ENCODE results near the gene DNAJC6. TPM values are rescaled to one million over a fixed set of nuclear protein-coding genes. Genes with fewer than 3 reads are reported as not detected.

DNAJC6 gene
- total and polyA plus RNA-seq, 2 experiments from 2014 or later, result 2.5 to 2.8 TPM

- 81 to 85% methylated on average over 2 of the region's 2 CpGs for WGBS, 2 experiments (ENCODE audit: low coverage in 1 of 2, low lambda C conversion rate in 2 of 2, missing lambda C conversion rate in 2 of 2)
- H4K20me1 ChIP-seq (ENCODE audit: insufficient read depth), result no peaks in the 10 kb centered on the region
These were observed 6.9 kb downstream of the DNAJC6 start for GRCh38 chr1:65316233-65316632.

GRCh38 chr1:65317866-65318653, 8.7 kb downstream of the DNAJC6 start:
- TF ChIP-seq EZH2 (IDR thresholded peaks at IDR 0.05; ENCODE audit: insufficient read depth, poor library complexity, severe bottlenecking) (no peak), EZH2phosphoT487 (IDR thresholded peaks at IDR 0.05; ENCODE audit: insufficient read depth, low read depth) (no peak)
- Histone ChIP-seq H3K9ac (no peak overlapping the region), H2AFZ (no peak overlapping the region), H3K9me3 (ENCODE audit: low read depth) (no peaks in the 10 kb centered on the region), H3K27ac (no peak overlapping the region), H3K4me1 (ENCODE audit: insufficient read depth) (no peaks in the 10 kb centered on the region), H3K4me2 (ENCODE audit: unreplicated experiment) (no peak overlapping the region), H3K36me3 (ENCODE audit: low read depth) (no peaks in the 10 kb centered on the region), H3K27me3 (replicated peaks; ENCODE audit: insufficient read depth) (no peaks in the 10 kb centered on the region), H3F3A (ENCODE audit: insufficient read depth) (no peaks in the 10 kb centered on the region), H3K9me2 (ENCODE audit: insufficient read depth) (no peaks in the 10 kb centered on the region), H3K4me3 (no peak overlapping the region), H3K79me2 (ENCODE audit: insufficient read depth) (no peaks in the 10 kb centered on the region), H4K20me1 (ENCODE audit: insufficient read depth) (no peaks in the 10 kb centered on the region)
- in situ Hi-C loops (cut with MboI), result no loop called here
- DNase-seq, result no peak
- 43 to 46% methylated on average over 5 of the region's 5 CpGs for WGBS, 2 experiments (ENCODE audit: low coverage in 1 of 2, low lambda C conversion rate in 2 of 2, missing lambda C conversion rate in 2 of 2)

More at GRCh38 chr1:65316233-65316632, 6.9 kb downstream of the DNAJC6 start:
- no peak overlapping the region for H3K4me3 ChIP-seq
- in situ Hi-C loops (cut with MboI), result no loop called here
- H3K27ac ChIP-seq, result no peak overlapping the region
- no peak for DNase-seq
- H3K27me3 ChIP-seq (replicated peaks; ENCODE audit: insufficient read depth), result no peaks in the 10 kb centered on the region
- H3K79me2 ChIP-seq (ENCODE audit: insufficient read depth), result no peaks in the 10 kb centered on the region
- no peak overlapping the region for H2AFZ ChIP-seq
- no peak overlapping the region for H3K9ac ChIP-seq
- no peaks in the 10 kb centered on the region for H3F3A ChIP-seq (ENCODE audit: insufficient read depth)
- H3K36me3 ChIP-seq (ENCODE audit: low read depth), result no peaks in the 10 kb centered on the region
- H3K9me2 ChIP-seq (ENCODE audit: insufficient read depth), result no peaks in the 10 kb centered on the region
- no peak for TF ChIP-seq EZH2 (IDR thresholded peaks at IDR 0.05; ENCODE audit: insufficient read depth, poor library complexity, severe bottlenecking)
- no peak for TF ChIP-seq EZH2phosphoT487 (IDR thresholded peaks at IDR 0.05; ENCODE audit: insufficient read depth, low read depth)
- H3K4me2 ChIP-seq (ENCODE audit: unreplicated experiment), result no peak overlapping the region
- no peaks in the 10 kb centered on the region for H3K4me1 ChIP-seq (ENCODE audit: insufficient read depth)
- no peaks in the 10 kb centered on the region for H3K9me3 ChIP-seq (ENCODE audit: low read depth)

DNA sequence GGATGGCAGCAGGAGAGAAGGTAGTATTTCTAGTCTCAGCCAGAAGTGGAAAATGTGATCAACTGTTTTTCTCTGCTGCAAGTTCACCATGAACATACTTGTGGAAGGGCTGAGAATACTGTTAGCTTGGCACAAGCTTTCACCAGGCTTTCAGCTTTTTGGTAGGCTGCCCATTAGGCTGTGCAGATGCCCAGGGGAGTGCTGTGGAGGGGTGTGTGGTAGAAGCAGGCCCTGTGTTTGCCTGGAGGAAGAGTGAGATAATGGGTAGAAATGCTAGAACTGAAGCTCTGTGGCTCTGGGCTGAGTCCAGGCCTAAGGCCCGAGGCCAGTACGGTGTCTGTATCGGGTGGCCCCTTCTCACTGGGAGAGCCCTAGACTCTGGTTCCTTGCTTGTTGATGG, 9.8 kb downstream of the DNAJC6 start:
- no peak overlapping the region for H3K27ac ChIP-seq
- TF ChIP-seq EZH2 (IDR thresholded peaks at IDR 0.05; ENCODE audit: insufficient read depth, poor library complexity, severe bottlenecking) (no peak), EZH2phosphoT487 (IDR thresholded peaks at IDR 0.05; ENCODE audit: insufficient read depth, low read depth) (no peak)

DNA sequence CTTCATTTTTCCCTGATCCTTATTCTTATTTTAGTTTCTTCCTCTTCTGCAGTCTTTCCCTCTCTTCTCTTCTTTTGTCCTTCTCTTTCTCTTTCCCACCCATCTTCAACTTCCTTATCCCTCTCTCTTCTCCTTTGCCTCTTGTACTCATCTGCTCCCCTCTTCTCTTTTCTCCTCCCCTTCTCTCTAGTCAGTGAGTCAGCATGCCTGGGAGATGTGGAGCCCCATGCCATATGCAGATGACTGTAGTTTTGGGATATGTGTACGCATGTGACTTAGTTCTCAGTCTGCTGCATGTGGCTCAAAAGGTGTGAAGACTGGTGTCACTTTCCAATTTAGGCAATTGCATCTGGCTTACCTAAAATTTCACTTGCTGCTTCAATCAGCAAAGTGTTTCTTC, 10.4 kb downstream of the DNAJC6 start:
- no peaks in the 10 kb centered on the region for H3K79me2 ChIP-seq (ENCODE audit: insufficient read depth)
- H3K4me1 ChIP-seq (ENCODE audit: insufficient read depth), result no peaks in the 10 kb centered on the region
- H3K9ac ChIP-seq, result no peak overlapping the region
- H3K9me3 ChIP-seq (ENCODE audit: low read depth), result no peaks in the 10 kb centered on the region
- no peak for DNase-seq
- H4K20me1 ChIP-seq (ENCODE audit: insufficient read depth), result no peaks in the 10 kb centered on the region
- H3K27me3 ChIP-seq (replicated peaks; ENCODE audit: insufficient read depth), result no peaks in the 10 kb centered on the region
- H3K9me2 ChIP-seq (ENCODE audit: insufficient read depth), result no peaks in the 10 kb centered on the region
- no peak overlapping the region for H2AFZ ChIP-seq
- in situ Hi-C loops (cut with MboI), result no loop called here
- no peak overlapping the region for H3K27ac ChIP-seq
- H3F3A ChIP-seq (ENCODE audit: insufficient read depth), result no peaks in the 10 kb centered on the region
- H3K4me2 ChIP-seq (ENCODE audit: unreplicated experiment), result no peak overlapping the region
- no peaks in the 10 kb centered on the region for H3K36me3 ChIP-seq (ENCODE audit: low read depth)
- TF ChIP-seq EZH2phosphoT487 (IDR thresholded peaks at IDR 0.05; ENCODE audit: insufficient read depth, low read depth), result no peak
- TF ChIP-seq EZH2 (IDR thresholded peaks at IDR 0.05; ENCODE audit: insufficient read depth, poor library complexity, severe bottlenecking), result no peak
- H3K4me3 ChIP-seq, result no peak overlapping the region
- 93 to 94% methylated on average over 1 of the region's 1 CpG for WGBS, 2 experiments (ENCODE audit: low coverage in 1 of 2, low lambda C conversion rate in 2 of 2, missing lambda C conversion rate in 2 of 2)

More for the DNA sequence above, 9.8 kb downstream of the DNAJC6 start:
- no peak overlapping the region for H3K4me2 ChIP-seq (ENCODE audit: unreplicated experiment)
- 87 to 88% methylated on average over 3 of the region's 3 CpGs for WGBS, 2 experiments (ENCODE audit: low coverage in 1 of 2, low lambda C conversion rate in 2 of 2, missing lambda C conversion rate in 2 of 2)
- H3K36me3 ChIP-seq (ENCODE audit: low read depth), result no peaks in the 10 kb centered on the region
- H3K79me2 ChIP-seq (ENCODE audit: insufficient read depth), result no peaks in the 10 kb centered on the region
- DNase-seq, result no peak
- no peaks in the 10 kb centered on the region for H3F3A ChIP-seq (ENCODE audit: insufficient read depth)
- no peaks in the 10 kb centered on the region for H3K4me1 ChIP-seq (ENCODE audit: insufficient read depth)
- no peak overlapping the region for H3K4me3 ChIP-seq
- H3K9me2 ChIP-seq (ENCODE audit: insufficient read depth), result no peaks in the 10 kb centered on the region
- no peaks in the 10 kb centered on the region for H3K9me3 ChIP-seq (ENCODE audit: low read depth)
- H3K27me3 ChIP-seq (replicated peaks; ENCODE audit: insufficient read depth), result no peaks in the 10 kb centered on the region
- in situ Hi-C loops (cut with MboI), result no loop called here
- H3K9ac ChIP-seq, result no peak overlapping the region
- no peaks in the 10 kb centered on the region for H4K20me1 ChIP-seq (ENCODE audit: insufficient read depth)
- H2AFZ ChIP-seq, result no peak overlapping the region
